A549 treated with dexamethasone at 1 μM for 4 hours (cell line): ENCODE measurements around the gene PTX4. TPM values are rescaled to one million over a fixed set of nuclear protein-coding genes. Genes with fewer than 3 reads are reported as not detected.

Experiments used
- total RNA-seq: library from RNA; stranded (reverse); fragments of 200-300 nt; extraction: Qiagen RNA extraction; gene quantifications from 5 replicates; pipeline ENCODE4 v1.2.3, GENCODE V29; 2022

Gene PTX4
- total RNA-seq = not detected in 5 replicates

GRCh38 chr16:1488619-1489018 is at the start of gene PTX4:
TSS of gene PTX4 (minus strand) at chr16:1488944. CDS start at chr16:1488909, 35 bp downstream.

GRCh38 chr16:1533443-1533951 is 44.8 kb upstream of the PTX4 start, which contains the start of gene TMEM204:
TSS of gene TMEM204 (plus strand) at chr16:1533666. CDS start at chr16:1534276, 610 bp downstream.

GRCh38 chr16:1492923-1493745 is 4.4 kb upstream of the PTX4 start, which contains the start of gene TELO2:
TSS of gene TELO2 (plus strand) at chr16:1493360. CDS start at chr16:1494282, 922 bp downstream.

GRCh38 chr16:1474796-1475551 is 13.8 kb downstream of the PTX4 start, which contains the start of gene CLCN7:
TSS of gene CLCN7 (minus strand) at chr16:1475028. CDS start at chr16:1474974, 54 bp downstream.

GRCh38 chr16:1443980-1444729 is 44.6 kb downstream of the PTX4 start, which contains the start of gene CCDC154:
TSS of gene CCDC154 (minus strand) at chr16:1444556. CDS start at chr16:1444322, 234 bp downstream.

Other genes with a start within 250 kb of the PTX4 start
- 0.11 to 0.27 TPM (median 0.13 TPM) in 3 of 5 replicates, not detected in the others for gene TPSAB1, start 248.2 kb downstream of the PTX4 start, total RNA-seq
- not detected in 5 replicates for gene TPSD1, start 232.9 kb downstream of the PTX4 start, total RNA-seq
- 161 to 189 TPM (median 172 TPM) in 5 replicates for gene UBE2I, start 179.3 kb downstream of the PTX4 start, total RNA-seq
- gene BAIAP3, start 155.3 kb downstream of the PTX4 start, total RNA-seq = 0.39 to 1.1 TPM (median 0.97 TPM) in 5 replicates
- gene TSR3, start 137.1 kb downstream of the PTX4 start, total RNA-seq = 57.0 to 92.2 TPM (median 86.4 TPM) in 5 replicates
- 22.2 to 36.5 TPM (median 32.1 TPM) in 5 replicates for gene GNPTG, start 137.0 kb downstream of the PTX4 start, total RNA-seq
- gene UNKL, start 74.2 kb downstream of the PTX4 start, total RNA-seq = 17.3 to 29.2 TPM (median 26.5 TPM) in 5 replicates
- 33.1 to 35.0 TPM (median 33.9 TPM) in 5 replicates for gene UQCC4, start 68.2 kb downstream of the PTX4 start, total RNA-seq
- gene PERCC1, start 57.9 kb downstream of the PTX4 start, total RNA-seq = not detected in 5 replicates
- 0.07 to 0.34 TPM (median 0.11 TPM) in 5 replicates for gene CCDC154, start 44.4 kb downstream of the PTX4 start, total RNA-seq
- gene CLCN7, start 13.9 kb downstream of the PTX4 start, total RNA-seq = 41.1 to 73.1 TPM (median 66.8 TPM) in 5 replicates
- gene TELO2, start 4.4 kb upstream of the PTX4 start, total RNA-seq = 22.4 to 37.9 TPM (median 33.0 TPM) in 5 replicates
- gene TMEM204, start 44.7 kb upstream of the PTX4 start, total RNA-seq = 0.07 to 0.17 TPM (median 0.11 TPM) in 5 replicates
- gene IFT140, start 123.1 kb upstream of the PTX4 start, total RNA-seq = 7.3 to 11.3 TPM (median 8.7 TPM) in 5 replicates
- 9.8 to 18.9 TPM (median 15.6 TPM) in 5 replicates for gene CRAMP1, start 123.4 kb upstream of the PTX4 start, total RNA-seq
- 173 to 201 TPM (median 193 TPM) in 5 replicates for gene JPT2, start 189.3 kb upstream of the PTX4 start, total RNA-seq
- 25.5 to 71.3 TPM (median 51.4 TPM) in 5 replicates for gene MAPK8IP3, start 217.3 kb upstream of the PTX4 start, total RNA-seq